Fibroblast of skin of left biceps (primary cell): ENCODE measurements around the gene EIF3K.
A peak's percentile ranks its signal among the peaks of the same experiment; 100 is the strongest.
"Not testable (repeated sequence)": the region's sequence is repeated elsewhere in the genome, so short reads cannot be mapped to it uniquely, and the experiment has no call there.

ENCODE experiments used
- DNase-seq, 2 experiments: peaks; one replicate each; pipeline ENCODE4 v3.0.0-alpha.2; 2013; ENCODE audit warnings: low read depth in 2 of 2

The EIF3K gene, protein sequence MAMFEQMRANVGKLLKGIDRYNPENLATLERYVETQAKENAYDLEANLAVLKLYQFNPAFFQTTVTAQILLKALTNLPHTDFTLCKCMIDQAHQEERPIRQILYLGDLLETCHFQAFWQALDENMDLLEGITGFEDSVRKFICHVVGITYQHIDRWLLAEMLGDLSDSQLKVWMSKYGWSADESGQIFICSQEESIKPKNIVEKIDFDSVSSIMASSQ

GRCh38 chr19:38618590-38619360 is at the start of gene EIF3K:
Gene EIF3K (plus strand): TSS chr19:38619188. CDS start chr19:38619269, 81 bp downstream.
- DNase-seq = peak; percentile 95

- no peak for DNase-seq
Measured at GRCh38 chr19:38569368-38569983, 49.5 kb upstream of the EIF3K start.

DNA sequence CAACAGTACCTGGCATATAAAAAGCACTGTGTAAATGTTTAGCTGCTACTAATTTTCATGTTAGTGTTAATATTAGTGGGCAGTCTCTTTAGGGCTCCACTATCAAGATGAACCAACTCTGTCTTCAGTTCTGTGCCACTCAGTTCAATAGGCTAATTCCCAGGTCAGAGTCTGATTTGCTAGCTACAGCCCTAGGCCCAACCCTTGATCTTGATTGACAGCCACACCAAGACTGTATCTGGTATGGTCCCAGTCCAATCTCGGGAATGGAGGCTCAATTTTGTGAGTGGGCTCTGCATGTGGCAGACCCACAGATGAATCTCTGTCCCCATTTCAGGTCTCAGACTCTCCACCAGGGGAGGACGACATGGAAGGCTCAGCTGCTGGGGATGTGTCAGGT is 47.3 kb upstream of the EIF3K start:
- no peak for DNase-seq

DNA sequence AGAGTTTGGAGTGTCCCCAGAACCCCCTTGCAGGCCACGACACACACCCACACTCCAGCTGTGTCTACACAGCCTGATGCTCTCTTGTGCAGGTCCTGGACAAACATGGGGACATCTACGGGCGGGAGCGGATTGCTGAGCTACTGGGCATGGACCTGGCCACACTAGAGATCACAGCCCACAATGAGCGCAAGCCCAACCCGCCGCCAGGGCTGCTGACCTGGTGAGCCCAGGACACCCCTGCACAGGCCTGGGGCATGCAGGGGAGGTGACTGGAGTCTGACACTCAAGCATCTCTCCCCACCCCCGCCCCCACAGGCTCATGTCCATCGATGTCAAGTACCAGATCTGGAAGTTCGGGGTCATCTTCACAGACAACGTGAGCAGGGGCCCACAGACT is 41.2 kb upstream of the EIF3K start:
- DNase-seq = no peak

GRCh38 chr19:38579304-38579703 is 39.7 kb upstream of the EIF3K start:
- DNase-seq = not testable (repeated sequence)

GRCh38 chr19:38580080-38580479 is 38.9 kb upstream of the EIF3K start:
- DNase-seq = no peak

GRCh38 chr19:38583219-38583984 is 35.6 kb upstream of the EIF3K start:
- no peak for DNase-seq

GRCh38 chr19:38583985-38584305 is 35.0 kb upstream of the EIF3K start:
- DNase-seq = no peak

- DNase-seq = no peak
Measured at GRCh38 chr19:38587562-38587961, 31.4 kb upstream of the EIF3K start.

GRCh38 chr19:38588041-38588440 is 30.9 kb upstream of the EIF3K start:
- DNase-seq = no peak

DNA sequence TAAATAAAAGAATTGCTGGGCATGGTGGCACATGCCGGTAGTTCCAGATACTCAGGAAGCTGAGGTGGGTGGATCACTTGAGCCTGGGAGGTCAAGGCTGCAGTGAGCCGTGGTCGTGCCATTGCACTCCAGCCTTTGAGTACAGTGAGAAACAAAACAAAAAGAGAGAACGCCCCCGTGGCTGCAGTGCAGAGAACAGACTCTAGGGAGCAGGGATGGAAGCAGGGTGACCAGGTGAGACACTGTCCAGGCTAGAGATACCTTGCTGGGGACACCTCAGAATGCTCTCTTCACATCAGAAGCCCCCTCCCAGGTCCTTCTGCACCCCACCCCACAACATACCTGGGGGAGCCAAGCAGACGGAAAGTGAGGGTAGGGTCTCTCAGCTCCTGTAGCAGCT is 26.0 kb upstream of the EIF3K start:
- no peak for DNase-seq

DNA sequence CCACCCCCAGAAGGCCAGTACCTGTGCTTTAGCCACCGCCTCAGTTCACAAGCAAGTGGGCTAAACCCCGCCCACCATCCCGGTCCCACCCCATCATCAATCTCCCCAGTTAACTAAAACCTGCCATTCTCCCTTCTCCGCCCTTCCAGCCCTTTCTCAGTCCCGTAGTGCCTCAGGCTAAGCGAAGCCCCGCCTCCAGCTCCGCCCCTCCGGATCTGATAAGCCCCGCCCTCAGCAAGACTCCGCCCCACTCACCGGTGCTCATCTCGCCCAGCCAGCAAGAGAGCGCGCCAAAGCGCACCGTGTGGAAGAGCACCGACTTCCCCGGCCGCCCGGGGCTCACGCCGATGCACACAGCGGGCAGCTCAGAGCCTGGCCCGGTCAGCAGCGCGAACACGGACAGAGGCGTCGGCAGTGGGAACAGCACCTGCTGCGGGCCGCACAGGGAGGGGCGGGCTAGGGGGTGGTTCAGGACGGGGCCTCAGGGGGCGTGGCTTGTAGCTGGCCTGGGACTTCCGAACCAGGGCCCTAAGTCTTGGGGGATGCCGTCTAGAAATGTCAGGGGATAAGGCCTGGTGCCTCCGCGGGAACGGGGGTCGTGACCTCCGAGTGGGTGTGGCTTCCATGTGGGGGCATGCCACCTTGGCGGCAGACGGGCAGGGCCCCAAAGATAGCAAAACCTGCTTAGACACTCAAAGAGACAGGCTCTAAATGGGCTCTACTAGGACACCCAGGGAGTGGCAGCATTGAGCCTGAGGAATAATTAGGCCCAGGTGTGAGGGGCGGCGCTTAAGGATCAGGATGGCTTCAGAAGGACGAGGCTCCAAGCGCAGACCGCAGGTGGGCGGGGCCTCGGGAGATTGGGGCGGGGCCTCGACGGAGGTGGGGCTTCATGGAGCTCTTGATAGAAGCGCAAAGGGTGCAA is 22.7 kb upstream of the EIF3K start:
- DNase-seq = no peak

DNA sequence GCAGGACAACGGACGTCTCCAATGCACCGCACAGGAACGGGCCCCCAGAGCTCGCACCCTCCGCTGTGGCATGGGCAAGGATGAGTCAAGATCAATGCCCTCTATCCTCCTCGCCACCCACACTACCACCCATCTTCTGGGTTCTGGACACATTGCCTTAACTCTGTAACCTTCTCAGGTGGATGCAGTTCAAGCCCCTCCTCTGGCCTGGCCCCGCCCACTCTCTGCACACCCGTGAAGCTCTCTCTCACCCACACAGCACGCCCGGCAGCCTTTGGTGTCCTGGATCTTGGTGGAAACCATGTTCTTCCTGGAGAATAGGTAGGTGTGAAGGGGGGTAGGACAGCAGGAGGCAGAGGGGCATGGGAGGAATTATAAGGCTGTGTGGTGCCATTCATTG is 21.9 kb upstream of the EIF3K start:
- no peak for DNase-seq

DNA sequence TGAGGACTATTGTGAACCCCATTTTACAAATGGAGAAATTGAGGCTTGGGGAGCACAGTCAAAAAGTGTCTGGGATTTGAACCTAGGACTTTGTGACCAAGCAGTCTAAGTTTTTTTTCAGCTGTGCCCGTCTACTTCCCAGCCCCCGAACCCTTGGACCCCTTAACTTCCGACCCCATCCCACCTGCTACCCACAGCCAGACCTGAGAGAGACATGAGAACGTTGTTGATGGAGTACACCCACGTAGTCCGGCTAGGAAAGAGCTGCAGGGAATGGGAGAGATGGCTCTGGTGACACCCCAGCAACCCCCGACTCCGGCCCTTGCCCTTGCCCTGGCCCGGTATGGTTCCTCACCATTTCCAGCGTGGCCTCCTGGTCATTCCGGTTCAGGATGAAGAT is 19.3 kb upstream of the EIF3K start:
- DNase-seq = no peak

DNA sequence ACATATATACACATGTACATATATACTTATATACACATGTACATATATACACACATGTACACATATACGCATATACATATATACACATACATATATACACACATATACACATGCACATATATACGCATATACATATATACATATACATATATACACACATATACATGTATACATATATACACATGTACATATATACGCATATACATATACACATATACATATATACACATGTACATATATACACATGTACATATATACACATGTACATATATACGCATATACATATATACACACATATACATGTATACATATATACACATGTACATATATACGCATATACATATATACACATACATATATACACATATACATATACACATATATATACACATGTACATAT is 16.1 kb upstream of the EIF3K start:
- DNase-seq = not testable (repeated sequence)

DNA sequence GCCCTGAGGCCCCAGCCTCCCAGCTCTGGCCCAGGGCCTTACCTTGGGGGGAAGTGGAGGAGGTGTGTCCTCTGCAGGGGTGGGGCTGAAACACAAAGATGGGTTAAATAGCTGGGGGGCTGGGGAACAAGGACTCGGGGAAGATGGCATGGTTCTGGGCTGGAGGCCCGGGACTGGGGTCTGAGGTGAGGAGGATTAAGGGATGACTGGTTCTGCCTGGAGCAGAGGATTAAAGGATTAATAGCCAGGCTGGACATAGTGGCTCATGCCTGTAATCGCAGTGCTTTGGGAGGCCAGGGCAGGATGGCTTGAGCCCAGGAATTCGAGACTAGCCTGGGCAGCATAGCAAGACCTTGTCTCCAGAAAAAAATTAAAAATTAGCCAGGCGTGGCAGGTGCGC is 12.9 kb upstream of the EIF3K start:
- DNase-seq = no peak

GRCh38 chr19:38614289-38614688 is 4.7 kb upstream of the EIF3K start:
- no peak for DNase-seq

GRCh38 chr19:38615007-38615581 is 3.9 kb upstream of the EIF3K start:
- DNase-seq = no peak

DNA sequence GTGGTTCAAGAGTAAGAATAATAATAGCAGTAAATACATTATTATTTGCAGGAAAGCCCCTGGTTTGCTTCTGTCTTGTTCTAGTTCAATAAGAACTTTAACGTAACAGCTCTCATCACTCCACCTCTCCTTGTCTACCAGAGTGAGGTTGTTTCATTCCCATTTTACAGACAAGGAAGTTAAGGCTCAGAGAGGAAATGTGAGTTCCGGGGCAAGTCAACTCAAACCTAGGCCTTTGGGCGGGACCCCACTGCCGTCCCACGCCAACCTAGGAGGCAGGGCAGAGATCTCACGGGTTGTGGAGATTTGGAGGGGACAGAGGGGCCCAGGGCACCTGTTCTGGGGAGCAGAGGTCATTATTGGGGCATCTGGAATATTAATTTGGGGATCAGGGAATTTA is 2.7 kb upstream of the EIF3K start:
- no peak for DNase-seq

DNA sequence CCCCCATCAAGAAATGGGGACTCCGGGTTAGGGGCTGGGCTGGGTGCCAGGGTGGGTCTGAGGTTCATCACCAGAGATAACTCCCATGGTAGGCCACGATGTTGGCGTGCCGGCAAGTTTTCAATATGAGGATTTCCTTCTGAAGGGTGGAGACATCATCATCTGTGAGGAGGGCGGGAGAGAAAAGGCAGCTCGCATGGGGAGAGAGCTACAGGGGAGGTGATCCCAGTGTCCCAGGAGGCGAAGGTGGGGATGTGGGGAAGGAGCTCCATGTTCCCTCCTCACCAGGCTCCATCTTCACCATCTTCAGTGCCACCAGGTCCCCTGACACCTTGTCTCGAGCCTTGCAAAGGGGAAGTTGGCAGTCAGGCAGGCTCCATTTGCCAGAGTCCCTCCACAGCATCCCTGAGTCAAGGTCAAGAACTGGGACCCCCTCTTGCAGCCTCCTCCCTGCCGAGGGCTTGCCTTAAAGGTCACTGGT is 1.7 kb upstream of the EIF3K start:
- DNase-seq = no peak
